Heart left ventricle (tissue), 16 donors: ENCODE data around the gene SYNE2. TPM values are rescaled to one million over a fixed set of nuclear protein-coding genes. Genes with fewer than 3 reads are reported as not detected.

ENCODE experiments used
- ATAC-seq, 4 donors: fragments of 200-7000 bp; cut with Tn5 transposase; one replicate each; pipeline ENCODE4 v1.9.1; 2020 to 2022; ENCODE audit warnings: moderate library complexity in 4 of 4, mild to moderate bottlenecking in 3 of 4, moderate number of reproducible peaks in 1 of 4
- DNase-seq, 5 donors: peaks; one replicate each; pipeline ENCODE4 v3.0.0-alpha.2; 2020
- H3K27ac ChIP-seq, 12 donors: fragments of 200-600 bp; sonication (generic) in 4 of 12; one replicate each; pipeline versions ENCODE4 v1.5.0 to v1.8.0; 2016 to 2022; ENCODE audit warnings: mild to moderate bottlenecking in 2 of 12
- H3K27me3 ChIP-seq, 9 donors: fragments of 200-600 bp; sonication (generic) in 2 of 9; one replicate each; pipeline versions ENCODE4 v1.5.1 to v1.8.0; 2016 to 2022; ENCODE audit warnings: mild to moderate bottlenecking in 3 of 9
- H3K36me3 ChIP-seq, 9 donors: fragments of 200-600 bp; sonication (generic) in 2 of 9; one replicate each; pipeline versions ENCODE4 v1.5.0 to v1.8.0; 2018 to 2022; ENCODE audit warnings: mild to moderate bottlenecking in 2 of 9
- H3K4me1 ChIP-seq, 12 donors: fragments of 200-600 bp; sonication (generic) in 4 of 12; one replicate each; pipeline versions ENCODE4 v1.5.0 to v1.8.0; 2016 to 2022; ENCODE audit warnings: mild to moderate bottlenecking in 3 of 12
- H3K4me3 ChIP-seq, 12 donors: fragments of 200-600 bp; sonication (generic) in 4 of 12; one replicate each; pipeline versions ENCODE4 v1.5.0 to v1.8.0; 2017 to 2022; ENCODE audit warnings: mild to moderate bottlenecking in 9 of 12, moderate library complexity in 4 of 12
- H3K9me3 ChIP-seq, 12 donors: fragments of 200-600 bp; sonication (generic) in 4 of 12; one replicate each; pipeline versions ENCODE4 v1.5.0 to v1.8.0; 2016 to 2022; ENCODE audit warnings: mild to moderate bottlenecking in 1 of 12
- CTCF ChIP-seq, 12 donors: fragments of 200-600 bp; sonication (generic) in 4 of 12; IDR thresholded peaks; one replicate each; pipeline versions ENCODE4 v1.5.0 to v1.8.0; 2018 to 2022; ENCODE audit warnings: antibody characterized with exemption in 12 of 12, mild to moderate bottlenecking in 5 of 12
- POLR2A ChIP-seq, 2 donors: fragments of 450-650 bp; IDR thresholded peaks; one replicate each; pipeline ENCODE4 v1.6.1; 2017; ENCODE audit warnings: antibody characterized with exemption in 2 of 2, mild to moderate bottlenecking in 2 of 2, moderate library complexity in 2 of 2
- WGBS, 4 donors: extraction: QIAGEN DNeasy Blood & Tissue Kit in 2 of 4; methylation state at CpG; one replicate each; pipeline versions ENCODE4 v1.1.5 to v1.1.7; 2013 to 2018; 5-methylcytosine and 5-hydroxymethylcytosine counted together
- intact Hi-C, 10 donors: fragments of 100-400 bp; cut with DNase I; formaldehyde crosslinking; loops; one replicate each; pipeline versions ENCODE4 v1.11.1 to v1.14.2; 2022
- polyA plus RNA-seq, 2 donors: library from polyadenylated mRNA; stranded (reverse); fragments of 200-250 nt; gene quantifications; one replicate each; pipeline ENCODE4 v1.2.3, GENCODE V29; 2013
- total RNA-seq, 9 donors: library from RNA; depleted of rRNA in 2 of 9; stranded (reverse); fragments of >200 nt in 2 of 9; fragmentation: NEBNext Ultra II Directional in 3 of 9; extraction: Animal tissue kit (Norgen Biotek cat#: 25700) in 3 of 9; gene quantifications; one replicate each; pipeline versions ENCODE4 v1.1.0 to v1.2.4, GENCODE V29; 2016 to 2023
- donor health status: ischemic (EF 13 %, LVEDD 7.1; RV severe dilation, severe dysfunction).
- donor health status: healthy with polysubstance abuse.
- donor health status: DM: no; HTN: yes; CAD: no.
- donor health status: DM: no; HTN: no; CAD: no.
- donor health status: ischemic (EF 25% LVEDD 6.9; RV normal size, moderate dysfunction).
- donor health status: ischemic (EF 25% LVEDD 5.7; RV mildly dilated, moderate dysfunction).
- donor health status: healthy.
- donor health status: DM: yes; HTN: yes; CAD: no.
- donor health status: ischemic (EF 35%, LVEDD 5.7; RV mildly dilated, moderate dysfunction).
- donor health status: nonischemic (EF 11% LVEDD 7.7; RV severe dilation, severe dysfunction).
- donor health status: DM: yes; HTN: yes; CAD: no.
- donor health status: PGD.
- donor health status: ischemic (EF 29% LVEDD 5.4; RV normal size, mild dysfunction).
- donor health status: nonischemic (EF 23%, LVEDD 6.1; RV moderate dilation, normal function).

Gene SYNE2
- total and polyA plus RNA-seq, 11 donors = 58.2 to 255 (median 111) TPM

DNA sequence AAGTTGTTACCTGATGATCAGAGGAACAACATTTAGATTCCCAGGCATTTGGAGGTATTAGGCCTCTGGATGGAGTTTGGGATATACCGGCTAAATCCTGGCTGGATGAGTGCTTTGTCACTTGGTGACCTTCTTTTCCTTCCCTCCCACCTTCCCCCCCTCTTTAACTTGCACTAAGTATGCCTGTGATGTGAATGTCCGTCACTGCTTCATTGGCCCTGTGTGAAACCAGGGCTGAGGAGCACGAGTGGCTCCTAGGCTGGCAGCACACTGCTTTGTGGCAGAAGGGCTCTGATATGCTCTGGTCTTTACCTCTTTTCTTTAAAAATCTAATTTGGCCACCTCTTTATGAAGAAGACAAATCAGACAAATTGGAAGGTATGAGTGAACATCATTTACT is 345.7 kb downstream of the SYNE2 start:
- TF ChIP-seq POLR2A (IDR thresholded peaks at IDR 0.05) = no peak
- intact Hi-C loops = loop anchor here in 2 of 10 donors (2.0 to 10.0 kb wide), 2 partner anchors 16 to 96 kb away; partner anchors contain the start of gene ESR2 (in 1 of the 2)
- Histone ChIP-seq H3K27me3 (no peaks in the 10 kb centered on the region), H3K4me3 (peak overlapping the region in 2 of 12 donors; percentile 57 to 65), H3K27ac (peak overlapping the region; percentile 31 to 89 (median 80)), H3K9me3 (no peaks in the 10 kb centered on the region), H3K4me1 (peaks cover 0 to 80% (median 36%) of the 10 kb centered on the region in 12 donors), H3K36me3 (peaks cover 0 to 6% (median 0%) of the 10 kb centered on the region in 9 donors)
- 47 to 58% (median 55%) methylated on average over 3 of the region's 3 CpGs for WGBS, 4 donors
- DNase-seq (no peak), ATAC-seq (peak in 3 of 4 donors; percentile 31 to 37 (median 36))

- Histone ChIP-seq H3K27me3 (no peaks in the 10 kb centered on the region), H3K4me1 (peaks cover 0 to 68% (median 31%) of the 10 kb centered on the region in 12 donors), H3K27ac (peak overlapping the region; percentile 11 to 88 (median 80)), H3K36me3 (peaks cover 0 to 15% (median 0%) of the 10 kb centered on the region in 9 donors), H3K9me3 (no peaks in the 10 kb centered on the region), H3K4me3 (no peak overlapping the region)
- 28 to 37% (median 34%) methylated on average over 4 of the region's 4 CpGs for WGBS, 4 donors
- ATAC-seq = peak; percentile 57 to 75 (median 62)
- intact Hi-C loops = no loop called here
- peak; percentile 68 to 80 (median 73) for DNase-seq
- TF ChIP-seq CTCF (IDR thresholded peaks at IDR 0.05) (no peak), POLR2A (IDR thresholded peaks at IDR 0.05) (no peak)
Observed at GRCh38 chr14:64200170-64200569, 347.4 kb downstream of the SYNE2 start.

- TF ChIP-seq CTCF (IDR thresholded peaks at IDR 0.05) (no peak), POLR2A (IDR thresholded peaks at IDR 0.05) (no peak)
Observed at GRCh38 chr14:64201296-64201695, 348.5 kb downstream of the SYNE2 start.

DNA sequence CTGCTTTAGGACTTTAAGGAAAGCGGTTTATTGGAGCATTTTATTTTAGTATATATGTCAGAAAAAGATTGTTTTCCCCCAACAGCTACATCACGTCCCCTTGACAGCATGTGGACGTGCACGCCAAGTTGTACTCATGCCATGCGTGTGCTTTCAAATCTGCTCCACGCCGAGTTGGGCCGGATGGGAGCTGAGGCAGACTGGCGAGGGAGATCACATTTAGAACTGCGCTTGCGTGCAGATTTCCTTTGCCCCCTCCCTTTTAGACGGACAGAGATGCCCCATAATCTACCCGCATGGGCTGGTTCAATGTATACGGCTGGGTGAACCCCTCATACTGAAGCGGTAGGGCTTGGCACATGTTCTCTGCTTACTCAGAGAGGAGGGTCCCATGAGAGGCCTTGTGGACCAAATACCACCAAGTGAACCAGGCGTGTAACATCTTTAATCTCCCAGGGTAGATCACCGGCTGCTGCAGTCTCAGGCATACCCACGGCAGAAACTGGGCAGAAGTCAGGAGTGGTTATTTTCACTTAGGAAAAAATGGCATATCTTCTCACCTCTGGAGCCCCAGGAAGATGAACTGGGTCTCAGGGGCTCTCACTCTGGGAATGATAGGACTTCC is 349.2 kb downstream of the SYNE2 start:
- ATAC-seq (no peak), DNase-seq (no peak)
- H3K36me3 ChIP-seq = peaks cover 0 to 15% (median 0%) of the 10 kb centered on the region in 9 donors
- WGBS, 4 donors = 86 to 95% (median 92%) methylated on average over 18 of the region's 18 CpGs
- H3K4me3 ChIP-seq = no peak overlapping the region
- peak overlapping the region in 3 of 12 donors; percentile 4 to 88 (median 80) for H3K27ac ChIP-seq
- no peaks in the 10 kb centered on the region for H3K27me3 ChIP-seq
- intact Hi-C loops = no loop called here
- H3K9me3 ChIP-seq = no peaks in the 10 kb centered on the region
- TF ChIP-seq CTCF (IDR thresholded peaks at IDR 0.05) (no peak), POLR2A (IDR thresholded peaks at IDR 0.05) (no peak)
- peaks cover 0 to 52% (median 20%) of the 10 kb centered on the region in 12 donors for H3K4me1 ChIP-seq

More at GRCh38 chr14:64201296-64201695, 348.5 kb downstream of the SYNE2 start:
- 87 to 95% (median 92%) methylated on average over 7 of the region's 7 CpGs for WGBS, 4 donors
- Histone ChIP-seq H3K36me3 (peaks cover 0 to 15% (median 0%) of the 10 kb centered on the region in 9 donors), H3K27ac (peak overlapping the region in 9 of 12 donors; percentile 18 to 88 (median 76)), H3K4me3 (no peak overlapping the region), H3K27me3 (no peaks in the 10 kb centered on the region), H3K9me3 (no peaks in the 10 kb centered on the region), H3K4me1 (peaks cover 0 to 56% (median 22%) of the 10 kb centered on the region in 12 donors)
- DNase-seq = no peak
- no peak for ATAC-seq
- intact Hi-C loops = no loop called here
